Measurements from ENCODE around the gene PHF5A.
"Not testable (repeated sequence)": the region's sequence is repeated elsewhere in the genome, so short reads cannot be mapped to it uniquely, and the experiment has no call there.

PHF5A gene

DNA sequence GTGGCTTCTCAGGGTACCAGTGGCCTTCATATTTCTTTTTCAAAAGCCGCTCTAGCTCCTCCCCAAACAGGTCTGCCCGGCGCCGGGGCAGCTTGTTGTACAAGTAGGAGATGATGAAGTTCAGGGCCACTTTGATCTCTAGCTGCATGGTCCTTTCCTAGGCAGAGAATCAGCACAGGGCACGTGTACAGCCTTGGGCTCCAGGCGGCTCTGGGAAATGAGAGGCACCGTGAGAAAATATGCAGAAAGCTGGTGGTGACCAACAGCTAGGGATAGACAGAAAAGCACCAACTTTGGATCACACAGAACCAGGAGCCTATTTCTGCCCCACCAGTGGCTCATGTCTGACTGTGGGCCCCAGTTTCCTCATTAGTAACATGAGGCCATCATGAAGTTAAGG is 31.3 kb downstream of the PHF5A start:
- no peak for DNase-seq (ENCODE audit: insufficient read length, low spot score)
- FAIRE-seq: no peak
- TF ChIP-seq POLR2AphosphoS5 (IDR thresholded peaks at IDR 0.05; ENCODE audit: low read depth, low read length) (no peak), POLR2A (IDR thresholded peaks at IDR 0.05; ENCODE audit: low read depth, low read length) (no peak), TAF1 (IDR thresholded peaks at IDR 0.05; ENCODE audit: low read depth, low read length) (no peak), POU2F2 (IDR thresholded peaks at IDR 0.05; ENCODE audit: low read depth, low read length) (no peak), SPI1 (IDR thresholded peaks at IDR 0.05; ENCODE audit: low read depth, low read length) (no peak), PAX5 (IDR thresholded peaks at IDR 0.05; ENCODE audit: insufficient read depth, low read length, severe bottlenecking) (no peak)

DNA sequence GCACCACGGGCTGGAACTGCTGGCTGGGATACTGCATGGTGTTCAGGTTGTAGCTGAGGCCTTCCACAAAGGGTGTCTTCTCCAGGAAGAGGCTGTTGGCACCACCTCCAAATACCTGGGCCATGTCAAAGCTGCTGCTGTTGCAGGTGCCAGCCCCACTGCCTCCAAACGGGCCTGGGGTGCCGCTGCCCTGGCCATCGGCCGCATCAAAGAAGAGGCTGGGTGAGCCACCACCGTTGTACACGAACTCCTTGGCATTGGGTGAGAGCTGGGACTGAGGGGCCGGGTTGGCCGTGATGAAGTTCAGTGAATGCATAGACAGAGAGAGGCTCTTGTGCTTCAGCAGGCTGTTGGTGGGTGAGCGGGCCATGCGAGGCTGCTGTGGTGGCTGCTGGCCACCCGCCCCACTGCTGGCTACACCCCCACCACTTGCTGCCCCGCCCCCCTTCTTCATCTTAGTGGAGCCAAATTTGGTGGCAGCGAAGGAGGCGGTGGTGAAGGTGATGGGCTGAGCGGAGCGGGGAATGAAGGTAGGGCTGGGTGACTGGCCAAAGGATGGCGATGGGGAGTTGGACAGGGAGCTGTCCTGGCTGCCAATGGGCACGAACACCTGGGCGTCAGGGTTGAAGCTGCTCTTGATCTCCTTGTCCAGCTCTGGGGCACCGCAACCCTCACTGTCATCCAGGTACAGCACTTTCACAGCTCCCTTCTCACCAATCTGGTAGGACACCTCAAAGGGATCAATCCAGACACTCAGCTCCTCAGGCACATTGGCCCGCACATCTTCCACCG is 32.0 kb downstream of the PHF5A start:
- no peak for DNase-seq (ENCODE audit: insufficient read length, low spot score)
- no peak for FAIRE-seq
- no peak for TF ChIP-seq SPI1 (IDR thresholded peaks at IDR 0.05; ENCODE audit: low read depth, low read length)
- TF ChIP-seq POU2F2 (IDR thresholded peaks at IDR 0.05; ENCODE audit: low read depth, low read length): no peak
- TF ChIP-seq POLR2A (IDR thresholded peaks at IDR 0.05; ENCODE audit: low read depth, low read length): no peak
- TF ChIP-seq TAF1 (IDR thresholded peaks at IDR 0.05; ENCODE audit: low read depth, low read length): no peak
- TF ChIP-seq POLR2AphosphoS5 (IDR thresholded peaks at IDR 0.05; ENCODE audit: low read depth, low read length): no peak
- TF ChIP-seq PAX5 (IDR thresholded peaks at IDR 0.05; ENCODE audit: insufficient read depth, low read length, severe bottlenecking): no peak

DNA sequence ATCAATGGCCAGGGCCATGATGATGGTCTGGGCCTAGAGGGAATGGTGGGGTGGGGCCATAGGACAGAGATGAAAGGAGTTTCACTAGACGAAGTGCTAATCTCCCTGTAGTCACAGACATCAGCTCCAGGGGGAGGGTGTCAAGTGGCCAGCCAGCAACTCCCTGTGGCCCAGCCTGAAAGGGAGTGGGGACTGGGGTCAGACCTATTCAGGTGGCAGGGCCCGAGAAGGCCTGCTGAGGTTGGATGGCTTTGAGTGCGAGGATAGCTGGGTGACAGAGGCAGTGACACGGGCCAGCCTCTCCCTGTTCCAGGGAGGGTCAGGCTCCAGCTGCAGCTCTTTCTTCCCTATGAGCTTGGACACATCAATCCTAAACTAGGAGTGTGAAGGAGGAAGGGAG is 32.9 kb downstream of the PHF5A start:
- TF ChIP-seq POLR2AphosphoS5 (IDR thresholded peaks at IDR 0.05; ENCODE audit: low read depth, low read length) (no peak), POLR2A (IDR thresholded peaks at IDR 0.05; ENCODE audit: low read depth, low read length) (no peak), PAX5 (IDR thresholded peaks at IDR 0.05; ENCODE audit: insufficient read depth, low read length, severe bottlenecking) (no peak), TAF1 (IDR thresholded peaks at IDR 0.05; ENCODE audit: low read depth, low read length) (no peak), SPI1 (IDR thresholded peaks at IDR 0.05; ENCODE audit: low read depth, low read length) (no peak), POU2F2 (IDR thresholded peaks at IDR 0.05; ENCODE audit: low read depth, low read length) (no peak)
- FAIRE-seq: no peak
- no peak for DNase-seq (ENCODE audit: insufficient read length, low spot score)

DNA sequence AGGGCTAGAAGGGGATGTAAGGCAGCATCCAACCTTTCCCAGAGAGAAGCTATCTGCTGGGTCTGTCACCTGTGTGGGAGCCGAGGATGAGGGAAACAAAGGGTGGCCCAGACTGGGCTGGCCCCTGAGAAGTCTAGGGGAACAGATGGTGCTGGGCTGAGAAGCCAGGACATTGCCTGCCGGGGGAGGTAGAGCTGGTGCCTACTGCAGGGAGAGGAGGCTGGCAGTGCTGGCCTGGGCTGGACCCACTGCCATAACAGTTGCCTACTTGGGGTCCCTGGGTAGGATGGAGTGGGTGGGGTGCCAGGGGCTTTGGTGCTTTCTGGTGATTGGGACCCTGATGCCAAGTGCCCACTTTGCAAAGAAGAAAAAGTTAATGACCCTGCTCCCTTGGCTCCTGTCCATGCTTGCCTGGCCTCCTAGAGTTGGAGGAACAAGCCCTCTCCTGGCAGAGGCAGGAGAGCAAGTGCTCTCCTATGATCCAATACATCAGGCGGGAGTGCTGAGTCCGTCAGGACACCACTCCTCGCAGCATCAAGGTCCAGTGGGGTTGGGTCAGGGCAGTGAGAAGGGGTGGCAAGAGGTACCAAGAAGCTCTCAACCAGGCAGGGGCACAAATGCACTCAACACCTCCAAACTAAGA is 34.0 kb downstream of the PHF5A start:
- not testable (repeated sequence) for DNase-seq (ENCODE audit: insufficient read length, low spot score)
- FAIRE-seq: peak; percentile 45

DNA sequence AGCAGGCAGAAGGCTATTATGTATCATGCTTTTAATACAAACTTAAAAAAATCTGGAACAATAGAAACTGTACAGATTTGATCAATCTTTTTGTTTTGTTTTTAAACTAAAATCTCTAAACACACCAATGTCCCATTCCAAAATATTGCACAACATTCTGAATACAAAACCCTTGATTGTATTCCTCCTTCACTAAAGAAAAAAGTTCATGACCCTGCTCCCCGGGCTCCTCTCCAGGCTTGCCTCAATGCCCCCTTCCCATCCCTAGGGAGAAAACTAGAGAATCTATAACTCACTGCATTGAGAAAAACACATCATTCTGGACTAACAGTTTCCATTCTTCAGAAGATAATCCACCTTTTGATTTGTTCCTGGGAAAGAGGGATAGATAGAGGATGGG is 35.0 kb downstream of the PHF5A start:
- FAIRE-seq; DNase-seq (ENCODE audit: insufficient read length, low spot score): not testable (repeated sequence)

DNA sequence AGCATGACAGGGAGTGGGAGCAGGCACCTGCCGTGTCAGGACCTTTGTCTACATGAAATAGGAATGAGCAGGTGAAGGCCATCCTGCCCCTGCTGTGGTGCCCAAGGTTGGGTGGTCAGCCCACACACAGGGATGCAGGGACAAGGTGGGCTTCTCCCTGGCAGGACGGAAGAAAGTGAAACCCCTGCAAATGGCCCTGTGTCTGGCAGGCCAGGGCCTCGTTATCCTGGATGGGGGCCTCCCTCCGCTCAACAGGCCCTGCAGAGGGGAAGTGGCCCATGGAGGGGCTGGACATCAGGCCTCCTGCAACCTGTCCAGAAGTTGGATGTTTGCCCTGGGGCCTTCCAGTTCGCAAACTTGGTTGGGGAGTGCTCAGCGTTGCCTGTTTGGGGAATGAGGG is 36.8 kb downstream of the PHF5A start:
- TF ChIP-seq POLR2AphosphoS5 (IDR thresholded peaks at IDR 0.05; ENCODE audit: low read depth, low read length) (peak; percentile 32; the same call in 1 of the 2 replicates), POLR2A (IDR thresholded peaks at IDR 0.05; ENCODE audit: low read depth, low read length) (no peak)
- FAIRE-seq: no peak
- DNase-seq (ENCODE audit: insufficient read length, low spot score): no peak

DNA sequence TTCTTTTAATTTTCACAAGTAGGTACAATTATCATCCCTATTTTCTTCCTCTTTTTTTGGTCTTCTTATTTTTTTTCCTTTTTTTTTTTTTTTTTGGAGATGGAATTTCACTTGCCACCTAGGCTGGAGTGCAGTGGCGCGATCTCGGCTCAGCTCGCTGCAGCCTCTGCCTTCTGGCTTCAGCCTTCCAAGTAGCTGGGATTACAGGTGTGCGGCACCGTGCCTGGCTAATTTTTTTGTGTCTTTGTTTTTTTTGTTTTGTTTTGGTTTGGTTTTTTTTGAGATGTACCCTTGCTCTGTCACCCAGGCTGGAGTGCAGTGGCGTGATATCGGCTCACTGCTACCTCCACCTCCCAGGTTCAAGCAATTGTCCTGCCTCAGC is 38.5 kb downstream of the PHF5A start:
- DNase-seq (ENCODE audit: insufficient read length, low spot score) (no peak), FAIRE-seq (no peak)
- no peak for TF ChIP-seq POU2F2 (IDR thresholded peaks at IDR 0.05; ENCODE audit: low read depth, low read length)
- TF ChIP-seq PAX5 (IDR thresholded peaks at IDR 0.05; ENCODE audit: insufficient read depth, low read length, severe bottlenecking): no peak
- no peak for TF ChIP-seq SPI1 (IDR thresholded peaks at IDR 0.05; ENCODE audit: low read depth, low read length)

DNA sequence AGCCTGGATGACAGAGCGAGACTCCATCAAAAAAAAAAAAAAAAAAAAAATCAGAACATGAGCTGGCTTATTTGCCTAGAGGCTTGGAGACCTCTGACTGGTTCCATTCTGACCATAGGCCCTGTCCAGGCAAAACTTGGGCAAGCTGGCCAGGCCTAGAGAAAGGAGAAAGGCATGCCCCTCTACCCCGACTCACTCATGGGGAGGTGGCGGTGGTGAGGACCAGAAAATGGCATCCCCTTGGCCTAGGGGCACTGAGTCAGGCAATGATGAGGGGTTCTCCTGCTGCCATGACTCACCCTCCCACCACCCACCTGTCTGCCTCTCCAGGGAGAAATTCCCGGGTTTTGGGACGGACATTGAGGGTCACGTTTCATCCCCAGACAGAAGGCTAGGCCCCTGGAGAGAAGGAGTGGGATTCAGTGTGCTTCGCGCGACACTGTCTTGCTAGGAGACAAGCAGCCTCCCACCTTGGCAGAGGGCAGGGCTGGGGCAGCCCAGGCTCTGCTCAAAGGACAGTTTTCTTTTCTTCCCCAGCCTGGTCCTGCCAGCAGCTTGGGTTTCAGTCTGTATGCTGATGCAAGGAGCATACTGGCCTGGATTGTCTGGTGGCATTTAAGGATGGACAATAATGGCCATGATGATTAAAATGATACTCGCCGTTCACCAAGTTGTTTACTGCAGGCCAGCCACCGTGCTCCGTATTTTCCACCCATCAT is 39.1 kb downstream of the PHF5A start:
- DNase-seq (ENCODE audit: insufficient read length, low spot score) (no peak), FAIRE-seq (no peak)
- TF ChIP-seq PAX5 (IDR thresholded peaks at IDR 0.05; ENCODE audit: insufficient read depth, low read length, severe bottlenecking) (no peak), POLR2A (IDR thresholded peaks at IDR 0.05; ENCODE audit: low read depth, low read length) (no peak), POU2F2 (IDR thresholded peaks at IDR 0.05; ENCODE audit: low read depth, low read length) (no peak), SPI1 (IDR thresholded peaks at IDR 0.05; ENCODE audit: low read depth, low read length) (no peak), POLR2AphosphoS5 (IDR thresholded peaks at IDR 0.05; ENCODE audit: low read depth, low read length) (no peak), TAF1 (IDR thresholded peaks at IDR 0.05; ENCODE audit: low read depth, low read length) (no peak)

DNA sequence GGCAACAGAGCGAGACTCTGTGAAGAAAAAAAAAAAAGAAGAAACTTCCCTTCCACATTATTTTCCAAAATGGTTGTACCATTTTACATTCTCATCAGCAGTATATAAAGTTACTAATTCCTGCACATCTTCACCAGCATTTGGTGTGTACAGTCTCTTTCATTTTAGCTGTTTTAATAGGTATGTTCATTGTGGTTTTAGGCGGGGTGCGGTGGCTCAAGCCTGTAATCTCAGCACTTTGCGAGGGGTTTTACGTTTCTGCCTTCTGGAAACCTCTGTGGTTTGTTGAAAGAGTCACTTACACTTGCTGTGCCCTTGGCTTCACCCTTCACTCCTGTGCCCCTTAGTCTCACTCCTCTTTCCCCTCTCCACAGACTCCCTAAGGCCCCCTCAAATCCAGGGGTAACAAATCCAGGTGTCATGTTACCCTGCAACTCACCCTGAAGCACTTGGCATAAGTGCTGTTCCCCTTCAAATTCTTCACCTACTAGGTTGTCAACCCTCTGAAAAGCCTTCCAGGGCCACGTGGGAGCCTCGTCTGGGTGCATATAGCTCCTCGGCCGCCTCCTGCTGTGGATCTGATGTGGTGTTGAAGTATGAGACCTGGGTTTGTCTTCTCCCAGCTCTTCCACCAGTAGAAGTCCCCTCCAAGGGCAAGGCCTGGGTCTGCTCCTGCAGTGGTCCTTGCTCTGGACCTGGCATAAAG is 42.7 kb downstream of the PHF5A start:
- DNase-seq (ENCODE audit: insufficient read length, low spot score) (no peak), FAIRE-seq (peak; percentile 48)
- TF ChIP-seq POLR2A (IDR thresholded peaks at IDR 0.05; ENCODE audit: low read depth, low read length) (no peak), SPI1 (IDR thresholded peaks at IDR 0.05; ENCODE audit: low read depth, low read length) (no peak), POU2F2 (IDR thresholded peaks at IDR 0.05; ENCODE audit: low read depth, low read length) (no peak), PAX5 (IDR thresholded peaks at IDR 0.05; ENCODE audit: insufficient read depth, low read length, severe bottlenecking) (no peak), POLR2AphosphoS5 (IDR thresholded peaks at IDR 0.05; ENCODE audit: low read depth, low read length) (no peak), TAF1 (IDR thresholded peaks at IDR 0.05; ENCODE audit: low read depth, low read length) (no peak)

DNA sequence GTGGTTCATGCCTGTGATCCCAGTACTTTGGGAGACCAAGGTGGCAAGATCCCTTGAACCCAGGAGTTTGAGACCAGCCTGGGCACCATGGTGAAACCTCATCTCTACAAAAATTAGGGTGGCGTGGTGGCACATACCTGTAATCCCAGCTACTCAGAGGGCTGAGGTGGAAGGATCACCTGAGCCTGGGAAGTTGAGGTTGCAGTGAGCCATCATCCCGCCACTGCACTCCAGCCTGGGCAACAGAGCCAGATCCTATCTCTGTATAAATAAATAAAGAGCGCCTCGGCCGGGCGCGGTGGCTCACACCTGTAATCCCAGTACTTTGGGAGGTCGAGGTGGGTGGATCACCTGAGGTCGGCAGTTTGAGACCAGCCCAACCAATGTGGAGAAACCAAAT is 49.8 kb downstream of the PHF5A start:
- FAIRE-seq (no peak), DNase-seq (ENCODE audit: insufficient read length, low spot score) (no peak)
- TF ChIP-seq TAF1 (IDR thresholded peaks at IDR 0.05; ENCODE audit: low read depth, low read length) (no peak), POLR2AphosphoS5 (IDR thresholded peaks at IDR 0.05; ENCODE audit: low read depth, low read length) (no peak), PAX5 (IDR thresholded peaks at IDR 0.05; ENCODE audit: insufficient read depth, low read length, severe bottlenecking) (no peak), POLR2A (IDR thresholded peaks at IDR 0.05; ENCODE audit: low read depth, low read length) (no peak), POU2F2 (IDR thresholded peaks at IDR 0.05; ENCODE audit: low read depth, low read length) (no peak), SPI1 (IDR thresholded peaks at IDR 0.05; ENCODE audit: low read depth, low read length) (no peak)

All from GM12891 (cell line).